ENCODE measurements around the gene MRPL23. TPM values are rescaled to one million over a fixed set of nuclear protein-coding genes. Genes with fewer than 3 reads are reported as not detected.
A peak's percentile ranks its signal among the peaks of the same experiment; 100 is the strongest.

MRPL23 gene
- total RNA-seq, 1 donor from 2014 or later, result 117 TPM

DNA sequence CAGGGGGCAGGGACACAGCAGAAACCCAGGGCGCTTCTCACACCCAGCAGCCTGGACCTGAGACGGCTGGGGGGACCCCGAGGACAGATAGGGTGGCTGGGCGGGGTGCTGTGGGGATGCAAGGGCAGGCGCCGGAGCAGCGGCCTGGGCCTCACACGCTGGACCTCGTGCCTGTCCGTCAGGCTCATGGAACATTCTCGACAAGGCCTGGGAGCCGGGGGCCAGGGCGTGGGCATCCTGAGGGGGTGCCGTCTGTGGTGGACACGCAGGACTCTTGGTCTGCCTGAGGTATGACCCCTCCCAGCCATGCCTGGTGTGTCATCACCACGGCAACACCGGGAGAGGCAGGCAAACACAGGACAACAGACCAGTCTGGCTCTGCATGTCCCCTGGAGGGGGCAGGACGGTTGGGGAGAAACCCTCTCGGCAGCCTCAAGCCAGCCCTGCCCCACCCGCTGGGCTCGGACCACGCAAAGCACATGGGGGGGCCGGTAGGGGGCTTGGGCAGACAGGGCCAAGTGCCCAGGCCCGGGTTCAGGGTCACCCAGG is 21.4 kb downstream of the MRPL23 start:
- intact Hi-C loops (cut with DNase I), result no loop called here
- H3K27me3 ChIP-seq, result no peaks in the 10 kb centered on the region
- no peak overlapping the region for H3K4me3 ChIP-seq
- H3K36me3 ChIP-seq, result no peaks in the 10 kb centered on the region
- H3K9me3 ChIP-seq, result no peaks in the 10 kb centered on the region
- H3K27ac ChIP-seq, result no peak overlapping the region
- DNase-seq (ENCODE audit: low spot score in 2 of 2), result no peak
- H3K4me1 ChIP-seq, result no peaks in the 10 kb centered on the region
- TF ChIP-seq, protein P1, sequence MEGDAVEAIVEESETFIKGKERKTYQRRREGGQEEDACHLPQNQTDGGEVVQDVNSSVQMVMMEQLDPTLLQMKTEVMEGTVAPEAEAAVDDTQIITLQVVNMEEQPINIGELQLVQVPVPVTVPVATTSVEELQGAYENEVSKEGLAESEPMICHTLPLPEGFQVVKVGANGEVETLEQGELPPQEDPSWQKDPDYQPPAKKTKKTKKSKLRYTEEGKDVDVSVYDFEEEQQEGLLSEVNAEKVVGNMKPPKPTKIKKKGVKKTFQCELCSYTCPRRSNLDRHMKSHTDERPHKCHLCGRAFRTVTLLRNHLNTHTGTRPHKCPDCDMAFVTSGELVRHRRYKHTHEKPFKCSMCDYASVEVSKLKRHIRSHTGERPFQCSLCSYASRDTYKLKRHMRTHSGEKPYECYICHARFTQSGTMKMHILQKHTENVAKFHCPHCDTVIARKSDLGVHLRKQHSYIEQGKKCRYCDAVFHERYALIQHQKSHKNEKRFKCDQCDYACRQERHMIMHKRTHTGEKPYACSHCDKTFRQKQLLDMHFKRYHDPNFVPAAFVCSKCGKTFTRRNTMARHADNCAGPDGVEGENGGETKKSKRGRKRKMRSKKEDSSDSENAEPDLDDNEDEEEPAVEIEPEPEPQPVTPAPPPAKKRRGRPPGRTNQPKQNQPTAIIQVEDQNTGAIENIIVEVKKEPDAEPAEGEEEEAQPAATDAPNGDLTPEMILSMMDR (IDR thresholded peaks at IDR 0.05), result no peak

DNA sequence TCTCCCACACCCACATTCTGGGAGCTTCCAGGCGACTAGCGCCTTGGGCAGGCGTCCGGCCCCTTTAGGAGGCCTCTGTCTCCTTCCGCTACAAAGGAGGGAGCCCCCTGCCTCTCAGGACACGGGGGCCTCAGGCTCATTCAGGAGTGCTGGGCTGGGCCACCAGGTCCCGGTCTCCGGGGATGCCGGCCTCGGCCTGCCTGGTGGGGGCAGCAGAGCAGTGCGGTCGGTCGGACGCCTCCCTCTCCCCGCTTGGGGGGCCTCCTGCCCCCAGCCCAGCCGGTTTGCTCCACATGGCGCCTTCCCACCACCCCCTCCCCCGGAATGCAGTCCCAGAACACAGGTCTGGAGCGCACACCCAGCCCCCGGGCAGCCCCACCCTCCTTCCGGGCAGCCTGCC is 21.9 kb downstream of the MRPL23 start:
- intact Hi-C loops (cut with DNase I), result no loop called here
- DNase-seq (ENCODE audit: low spot score in 2 of 2), result no peak
- Histone ChIP-seq H3K9me3 (no peaks in the 10 kb centered on the region), H3K27me3 (no peaks in the 10 kb centered on the region), H3K36me3 (no peaks in the 10 kb centered on the region), H3K4me3 (no peak overlapping the region), H3K4me1 (no peaks in the 10 kb centered on the region), H3K27ac (no peak overlapping the region)
- TF ChIP-seq, protein P1 (IDR thresholded peaks at IDR 0.05), result no peak

DNA sequence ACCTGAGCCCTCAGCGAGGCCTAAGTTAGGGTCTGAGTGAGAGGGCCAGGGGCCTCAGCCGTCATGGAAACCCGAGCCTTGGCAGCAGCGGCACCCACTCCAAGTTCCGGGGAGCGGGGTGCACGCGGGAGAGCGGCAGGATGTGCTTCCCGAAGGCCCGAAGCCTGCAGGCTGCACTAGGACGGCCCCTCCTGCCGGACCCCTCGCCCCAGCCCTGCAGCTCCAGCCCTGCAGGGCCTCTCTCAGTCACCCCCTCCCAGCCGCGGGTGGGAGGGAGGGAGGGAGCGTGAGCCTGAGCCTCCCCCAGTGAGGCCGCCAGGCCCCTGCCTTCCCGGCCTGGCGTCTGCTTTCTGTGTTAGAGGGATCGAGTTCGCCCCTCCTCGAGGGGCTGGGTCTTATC is 22.6 kb downstream of the MRPL23 start:
- intact Hi-C loops (cut with DNase I), result no loop called here
- TF ChIP-seq, protein P1 (IDR thresholded peaks at IDR 0.05), result no peak
- Histone ChIP-seq H3K9me3 (no peaks in the 10 kb centered on the region), H3K4me1 (no peaks in the 10 kb centered on the region), H3K36me3 (no peaks in the 10 kb centered on the region), H3K4me3 (no peak overlapping the region), H3K27ac (no peak overlapping the region), H3K27me3 (no peaks in the 10 kb centered on the region)
- no peak for DNase-seq (ENCODE audit: low spot score in 2 of 2)

DNA sequence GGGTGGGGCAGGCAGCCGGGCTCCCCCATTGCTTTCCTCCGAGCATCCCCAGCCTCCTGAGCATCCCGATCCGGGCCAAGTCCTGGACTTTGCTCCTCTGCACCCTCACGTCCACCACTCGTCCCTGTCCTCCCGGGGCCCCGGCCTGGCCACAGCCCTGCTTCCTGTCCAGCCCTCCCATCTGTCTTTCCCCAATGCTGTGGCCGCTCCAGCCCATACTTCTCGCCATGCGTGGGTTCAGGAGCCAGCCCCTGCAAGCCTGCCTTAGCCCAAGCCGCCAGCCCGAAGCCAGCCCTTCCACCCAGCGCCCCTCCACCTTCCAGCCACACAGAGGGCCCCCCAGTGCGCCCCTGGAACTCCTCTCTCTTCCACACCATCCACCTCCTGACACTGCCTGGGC is 23.8 kb downstream of the MRPL23 start:
- intact Hi-C loops (cut with DNase I), result no loop called here
- H3K27ac ChIP-seq, result no peak overlapping the region
- H3K36me3 ChIP-seq, result no peaks in the 10 kb centered on the region
- peak in 1 of 2 donors; percentile 28 for DNase-seq (ENCODE audit: low spot score in 2 of 2)
- no peaks in the 10 kb centered on the region for H3K27me3 ChIP-seq
- no peaks in the 10 kb centered on the region for H3K9me3 ChIP-seq
- H3K4me3 ChIP-seq, result no peak overlapping the region
- TF ChIP-seq, protein P1 (IDR thresholded peaks at IDR 0.05), result no peak
- no peaks in the 10 kb centered on the region for H3K4me1 ChIP-seq

DNA sequence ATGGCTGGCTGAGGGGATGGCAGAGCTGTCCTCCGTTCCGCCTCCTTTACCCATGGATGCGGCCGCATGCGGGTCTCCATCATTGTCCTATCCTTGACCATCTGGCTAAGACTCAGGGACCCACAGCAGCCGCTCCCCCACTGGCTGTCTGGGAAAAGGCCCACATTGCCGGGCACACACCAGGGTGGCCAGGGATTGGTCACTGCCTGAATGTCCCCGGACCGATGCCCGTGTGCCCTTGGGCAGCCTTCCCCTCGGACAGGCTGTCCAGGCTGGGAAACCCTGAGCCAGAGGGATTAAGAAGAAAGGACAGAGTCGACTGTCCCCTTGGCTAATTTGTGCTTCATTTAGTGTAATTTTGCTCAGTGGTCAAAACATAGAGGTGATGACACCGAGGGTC is 28.1 kb downstream of the MRPL23 start:
- TF ChIP-seq, protein P1 (IDR thresholded peaks at IDR 0.05), result no peak
- Histone ChIP-seq H3K4me1 (no peaks in the 10 kb centered on the region), H3K9me3 (no peaks in the 10 kb centered on the region), H3K27me3 (no peaks in the 10 kb centered on the region), H3K27ac (no peak overlapping the region), H3K36me3 (no peaks in the 10 kb centered on the region), H3K4me3 (no peak overlapping the region)
- intact Hi-C loops (cut with DNase I), result no loop called here
- DNase-seq (ENCODE audit: low spot score in 2 of 2), result no peak

All from ascending aorta (tissue), 2 donors.